CD14-positive monocyte (primary cell): ENCODE measurements around the gene EXOC2. TPM values are rescaled to one million over a fixed set of nuclear protein-coding genes. Genes with fewer than 3 reads are reported as not detected.

Experiments used
- DNase-seq, 3 donors: peaks; one replicate each; pipeline ENCODE4 v3.0.0-alpha.2; 2011 to 2022
- H2AFZ ChIP-seq: 2 replicates; pipeline ENCODE4 v1.6.0; 2012; ENCODE audit warnings: mild to moderate bottlenecking, low read depth, low read length, inconsistent platforms; ENCODE audit not compliant: insufficient read depth, poor library complexity, severe bottlenecking
- H3K27ac ChIP-seq, 2 donors: 1 replicate in 1 of 2; 2 replicates in 1 of 2; pipeline ENCODE4 v1.5.1; 2012 to 2013; ENCODE audit warnings: low read length in 2 of 2, control low read depth in 1 of 2, inconsistent platforms in 1 of 2, low read depth in 1 of 2, mild to moderate bottlenecking in 1 of 2
- H3K27me3 ChIP-seq, 2 donors: one replicate each; pipeline versions ENCODE4 v1.6.0 to v1.6.1; 2011 to 2013; ENCODE audit warnings: low read length in 2 of 2; ENCODE audit not compliant: control insufficient read depth in 2 of 2, insufficient read depth in 2 of 2
- H3K36me3 ChIP-seq, 2 donors: replicated peaks in 1 of 2; 1 replicate in 1 of 2; 2 replicates in 1 of 2; pipeline versions ENCODE4 v1.5.1 to v1.6.1; 2012 to 2013; ENCODE audit warnings: low read length in 2 of 2, control low read depth in 1 of 2, inconsistent platforms in 1 of 2, mild to moderate bottlenecking in 1 of 2; ENCODE audit not compliant: insufficient read depth in 2 of 2, control insufficient read depth in 1 of 2
- H3K4me1 ChIP-seq, 2 donors: 1 replicate in 1 of 2; 2 replicates in 1 of 2; pipeline versions ENCODE4 v1.5.1 to v1.6.1; 2012 to 2013; ENCODE audit warnings: low read length in 2 of 2, control low read depth in 1 of 2, inconsistent platforms in 1 of 2, mild to moderate bottlenecking in 1 of 2, moderate library complexity in 1 of 2; ENCODE audit not compliant: insufficient read depth in 2 of 2, control insufficient read depth in 1 of 2
- H3K4me2 ChIP-seq: replicated peaks from 2 replicates; pipeline ENCODE3; 2012; ENCODE audit warnings: low read length, moderate library complexity, mild to moderate bottlenecking; ENCODE audit not compliant: poor library complexity, severe bottlenecking; ENCODE audit errors: extremely low read depth
- H3K4me3 ChIP-seq, 3 experiments: fragments of 200-600 bp in 1 of 3; sonication (generic) in 1 of 3; replicated peaks in 1 of 3; 1 replicate in 2 of 3; 2 replicates in 1 of 3; pipeline ENCODE4 v1.5.1; 2011 to 2013; ENCODE audit warnings: low read length in 3 of 3, mild to moderate bottlenecking in 3 of 3, control low read depth in 2 of 3, low read depth in 2 of 3, inconsistent platforms in 1 of 3, moderate library complexity in 1 of 3
- H3K79me2 ChIP-seq: 2 replicates; pipeline ENCODE4 v1.6.0; 2012; ENCODE audit warnings: mild to moderate bottlenecking, control low read depth, inconsistent platforms, low read length, moderate library complexity; ENCODE audit not compliant: insufficient read depth
- H3K9ac ChIP-seq: 2 replicates; pipeline ENCODE4 v1.6.0; 2017; ENCODE audit warnings: low read length, mild to moderate bottlenecking; ENCODE audit not compliant: insufficient read depth, poor library complexity, severe bottlenecking
- H3K9me3 ChIP-seq, 2 donors: replicated peaks in 1 of 2; 1 replicate in 1 of 2; 2 replicates in 1 of 2; pipeline versions ENCODE4 v1.5.1 to v1.6.1; 2012 to 2013; ENCODE audit warnings: low read length in 2 of 2, control low read depth in 1 of 2; ENCODE audit not compliant: control insufficient read depth in 1 of 2, insufficient read depth in 1 of 2
- H4K20me1 ChIP-seq: 2 replicates; pipeline ENCODE4 v1.6.0; 2012; ENCODE audit warnings: mild to moderate bottlenecking, low read length, control low read depth, moderate library complexity; ENCODE audit not compliant: insufficient read depth
- H3K27ac Mint-ChIP-seq, 7 donors: one replicate each; pipeline ENCODE4 v1.8.0; 2020; ENCODE audit warnings: mild to moderate bottlenecking in 7 of 7, mixed read lengths in 7 of 7, moderate library complexity in 6 of 7, inconsistent platforms in 2 of 7
- H3K27me3 Mint-ChIP-seq, 3 donors: one replicate each; pipeline ENCODE4 v1.8.0; 2021 to 2022; ENCODE audit warnings: low read depth in 3 of 3, mild to moderate bottlenecking in 3 of 3, mixed read lengths in 3 of 3, moderate library complexity in 3 of 3, inconsistent platforms in 1 of 3
- H3K36me3 Mint-ChIP-seq, 2 donors: one replicate each; pipeline ENCODE4 v1.8.0; 2020; ENCODE audit warnings: mixed read lengths in 2 of 2, inconsistent platforms in 1 of 2, mild to moderate bottlenecking in 1 of 2
- H3K4me1 Mint-ChIP-seq: one replicate; pipeline ENCODE4 v1.8.0; 2020; ENCODE audit warnings: mild to moderate bottlenecking, mixed read lengths
- H3K4me3 Mint-ChIP-seq, 2 donors: one replicate each; pipeline ENCODE4 v1.8.0; 2020; ENCODE audit warnings: mild to moderate bottlenecking in 2 of 2, mixed read lengths in 2 of 2, moderate library complexity in 1 of 2
- H3K9me3 Mint-ChIP-seq, 7 donors: one replicate each; pipeline ENCODE4 v1.8.0; 2020 to 2022; ENCODE audit warnings: mixed read lengths in 7 of 7, mild to moderate bottlenecking in 6 of 7, moderate library complexity in 6 of 7, inconsistent platforms in 2 of 7
- WGBS: methylation state at CpG from one replicate; pipeline ENCODE4 v1.1.5; 2013; ENCODE audit warnings: missing lambda C conversion rate; ENCODE audit not compliant: insufficient coverage; 5-methylcytosine and 5-hydroxymethylcytosine counted together
- intact Hi-C, 2 donors: fragments of 100-400 bp; cut with micrococcal nuclease; formaldehyde crosslinking; loops; one replicate each; pipeline versions ENCODE4 v1.15.0 to v1.15.1; 2023
- polyA plus RNA-seq, 3 donors: library from polyadenylated mRNA; depleted of rRNA in 1 of 3; unstranded in 2 of 3; stranded (reverse) in 1 of 3; fragments of 300-500 nt in 2 of 3; fragments of >200 nt in 1 of 3; fragmentation: Illumina TruSeq in 2 of 3; gene quantifications; 1 replicate in 2 of 3; 2 replicates in 1 of 3; pipeline ENCODE4 v1.2.3, GENCODE V29; 2012 to 2021
- TF ChIP-seq, protein P1 (sequence below): fragments of 200-600 bp; IDR thresholded peaks from one replicate; pipeline ENCODE4 v1.8.0; 2022; ENCODE audit warnings: antibody characterized with exemption, mild to moderate bottlenecking

The EXOC2 gene
- polyA plus RNA-seq, 3 donors, result 7.5 to 15.5 (median 12.0) TPM

GRCh38 chr6:701700-702479 lies 9.0 kb upstream of the EXOC2 start:
- H3K27ac Mint-ChIP-seq, result no peak overlapping the region
- H4K20me1 ChIP-seq, result no peaks in the 10 kb centered on the region
- intact Hi-C loops, result no loop called here
- peaks cover 11 to 20% (median 19%) of the 10 kb centered on the region in 3 donors for H3K27me3 Mint-ChIP-seq
- no peaks in the 10 kb centered on the region for H3K36me3 ChIP-seq
- H3K4me1 Mint-ChIP-seq, result no peaks in the 10 kb centered on the region
- H3K27ac ChIP-seq, result no peak overlapping the region
- H3K9me3 ChIP-seq, result no peaks in the 10 kb centered on the region
- no peak overlapping the region for H3K9ac ChIP-seq
- 82% methylated on average over 8 of the region's 11 CpGs for WGBS
- TF ChIP-seq, protein P1, sequence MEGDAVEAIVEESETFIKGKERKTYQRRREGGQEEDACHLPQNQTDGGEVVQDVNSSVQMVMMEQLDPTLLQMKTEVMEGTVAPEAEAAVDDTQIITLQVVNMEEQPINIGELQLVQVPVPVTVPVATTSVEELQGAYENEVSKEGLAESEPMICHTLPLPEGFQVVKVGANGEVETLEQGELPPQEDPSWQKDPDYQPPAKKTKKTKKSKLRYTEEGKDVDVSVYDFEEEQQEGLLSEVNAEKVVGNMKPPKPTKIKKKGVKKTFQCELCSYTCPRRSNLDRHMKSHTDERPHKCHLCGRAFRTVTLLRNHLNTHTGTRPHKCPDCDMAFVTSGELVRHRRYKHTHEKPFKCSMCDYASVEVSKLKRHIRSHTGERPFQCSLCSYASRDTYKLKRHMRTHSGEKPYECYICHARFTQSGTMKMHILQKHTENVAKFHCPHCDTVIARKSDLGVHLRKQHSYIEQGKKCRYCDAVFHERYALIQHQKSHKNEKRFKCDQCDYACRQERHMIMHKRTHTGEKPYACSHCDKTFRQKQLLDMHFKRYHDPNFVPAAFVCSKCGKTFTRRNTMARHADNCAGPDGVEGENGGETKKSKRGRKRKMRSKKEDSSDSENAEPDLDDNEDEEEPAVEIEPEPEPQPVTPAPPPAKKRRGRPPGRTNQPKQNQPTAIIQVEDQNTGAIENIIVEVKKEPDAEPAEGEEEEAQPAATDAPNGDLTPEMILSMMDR, result no peak
- no peak overlapping the region for H3K4me3 Mint-ChIP-seq
- no peak overlapping the region for H3K4me2 ChIP-seq
- H3K36me3 Mint-ChIP-seq, result no peaks in the 10 kb centered on the region
- no peak for DNase-seq
- no peaks in the 10 kb centered on the region for H3K4me1 ChIP-seq
- H2AFZ ChIP-seq, result no peak overlapping the region
- H3K4me3 ChIP-seq, result no peak overlapping the region
- H3K27me3 ChIP-seq, result peaks cover 4 to 15% of the 10 kb centered on the region in 2 donors
- no peaks in the 10 kb centered on the region for H3K79me2 ChIP-seq
- no peaks in the 10 kb centered on the region for H3K9me3 Mint-ChIP-seq

DNA sequence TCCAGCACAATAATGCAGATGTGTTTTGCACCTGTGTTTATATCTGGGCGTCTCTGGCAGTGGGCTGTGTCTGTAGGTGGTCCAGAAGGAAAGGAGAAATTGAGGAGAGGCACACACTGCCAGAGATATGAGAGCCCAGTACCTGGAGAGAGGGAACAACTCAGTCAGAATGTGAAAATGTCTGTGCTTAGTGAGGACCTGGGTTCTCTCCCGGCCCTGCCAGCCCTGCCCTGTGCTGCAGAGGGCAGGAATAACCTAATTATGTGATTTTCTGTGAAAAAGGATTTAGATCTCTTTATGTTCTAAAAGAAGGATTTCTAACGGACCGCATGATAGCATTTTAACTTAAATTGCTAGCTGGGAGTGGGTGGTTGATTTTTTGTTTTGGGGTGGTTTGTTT lies 8.3 kb upstream of the EXOC2 start:
- WGBS, result 70% methylated on average over 4 of the region's 4 CpGs
- TF ChIP-seq, protein P1, result no peak
- Histone ChIP-seq H3K4me1 (no peaks in the 10 kb centered on the region), H3K9me3 (no peaks in the 10 kb centered on the region), H2AFZ (no peak overlapping the region), H3K9ac (no peak overlapping the region), H3K79me2 (no peaks in the 10 kb centered on the region), H3K4me2 (no peak overlapping the region), H3K27me3 (peaks cover 4 to 15% of the 10 kb centered on the region in 2 donors), H4K20me1 (no peaks in the 10 kb centered on the region), H3K27ac (no peak overlapping the region), H3K36me3 (no peaks in the 10 kb centered on the region), H3K4me3 (no peak overlapping the region)
- H3K9me3 Mint-ChIP-seq, result no peaks in the 10 kb centered on the region
- no peaks in the 10 kb centered on the region for H3K36me3 Mint-ChIP-seq
- peaks cover 11 to 20% (median 16%) of the 10 kb centered on the region in 3 donors for H3K27me3 Mint-ChIP-seq
- H3K4me1 Mint-ChIP-seq, result no peaks in the 10 kb centered on the region
- no peak overlapping the region for H3K4me3 Mint-ChIP-seq
- intact Hi-C loops, result no loop called here
- DNase-seq, result no peak
- H3K27ac Mint-ChIP-seq, result no peak overlapping the region
